Epithelial cell of esophagus (primary cell): ENCODE measurements around the gene WNK2.

Source experiments
- DNase-seq: peaks from one replicate; pipeline ENCODE4 v3.0.0; 2010; ENCODE audit warnings: low read depth
- H3K4me3 ChIP-seq: 2 replicates; pipeline ENCODE4 v1.5.1; 2011; ENCODE audit warnings: mild to moderate bottlenecking, low read length, control low read depth
- TF ChIP-seq, protein P1 (sequence below): IDR thresholded peaks from 2 replicates; pipeline ENCODE4 v1.5.1; 2011; ENCODE audit warnings: low read depth, mild to moderate bottlenecking, low read length, control low read depth, inconsistent platforms; ENCODE audit not compliant: insufficient read depth; ENCODE audit errors: missing control alignments

Gene WNK2

DNA sequence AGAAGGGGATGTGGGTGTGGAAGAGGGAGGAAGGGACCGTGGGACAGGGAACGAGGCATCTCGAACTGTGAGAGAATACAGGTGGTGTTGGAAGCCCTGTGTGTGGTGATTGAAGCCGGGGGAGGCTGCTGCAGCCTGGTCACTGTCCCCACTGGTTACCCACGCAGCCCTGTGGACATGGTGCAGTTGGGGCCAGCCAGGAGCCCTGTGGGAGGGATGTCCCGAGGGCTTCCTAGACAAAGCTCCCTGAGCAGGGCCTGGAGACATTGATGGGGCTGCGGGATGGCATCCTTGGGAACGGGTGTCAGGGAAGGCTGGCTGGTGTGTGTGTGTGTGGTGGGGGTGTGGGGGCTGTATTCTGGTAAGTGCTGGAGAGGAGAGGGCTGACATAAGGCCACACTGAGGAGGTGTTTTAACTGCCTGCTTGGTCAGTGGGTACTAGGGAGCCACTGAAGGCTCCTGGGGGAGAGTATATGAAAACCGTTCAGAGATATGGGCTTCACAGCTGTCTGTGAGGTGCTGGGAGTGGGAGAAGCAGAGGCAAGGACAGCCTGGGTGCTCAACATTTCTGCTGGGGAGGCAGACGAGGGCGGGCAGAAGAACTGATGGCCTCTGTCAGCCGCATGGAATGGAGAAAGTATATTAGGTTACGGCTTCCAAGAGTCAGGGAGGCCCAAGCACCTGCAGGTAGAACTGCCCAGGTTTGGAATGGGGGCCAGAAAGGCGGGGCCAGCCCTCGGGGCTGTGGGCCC, 20.0 kb downstream of the WNK2 start:
- TF ChIP-seq, protein P1, sequence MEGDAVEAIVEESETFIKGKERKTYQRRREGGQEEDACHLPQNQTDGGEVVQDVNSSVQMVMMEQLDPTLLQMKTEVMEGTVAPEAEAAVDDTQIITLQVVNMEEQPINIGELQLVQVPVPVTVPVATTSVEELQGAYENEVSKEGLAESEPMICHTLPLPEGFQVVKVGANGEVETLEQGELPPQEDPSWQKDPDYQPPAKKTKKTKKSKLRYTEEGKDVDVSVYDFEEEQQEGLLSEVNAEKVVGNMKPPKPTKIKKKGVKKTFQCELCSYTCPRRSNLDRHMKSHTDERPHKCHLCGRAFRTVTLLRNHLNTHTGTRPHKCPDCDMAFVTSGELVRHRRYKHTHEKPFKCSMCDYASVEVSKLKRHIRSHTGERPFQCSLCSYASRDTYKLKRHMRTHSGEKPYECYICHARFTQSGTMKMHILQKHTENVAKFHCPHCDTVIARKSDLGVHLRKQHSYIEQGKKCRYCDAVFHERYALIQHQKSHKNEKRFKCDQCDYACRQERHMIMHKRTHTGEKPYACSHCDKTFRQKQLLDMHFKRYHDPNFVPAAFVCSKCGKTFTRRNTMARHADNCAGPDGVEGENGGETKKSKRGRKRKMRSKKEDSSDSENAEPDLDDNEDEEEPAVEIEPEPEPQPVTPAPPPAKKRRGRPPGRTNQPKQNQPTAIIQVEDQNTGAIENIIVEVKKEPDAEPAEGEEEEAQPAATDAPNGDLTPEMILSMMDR, result no peak
- DNase-seq, result no peak
- no peak overlapping the region for H3K4me3 ChIP-seq

- TF ChIP-seq, protein P1, result no peak
- DNase-seq, result no peak
- H3K4me3 ChIP-seq, result no peak overlapping the region
These were observed 20.6 kb downstream of the WNK2 start for GRCh38 chr9:93204470-93205043.

GRCh38 chr9:93205045-93205768, 21.3 kb downstream of the WNK2 start:
- DNase-seq, result no peak
- H3K4me3 ChIP-seq, result no peak overlapping the region
- TF ChIP-seq, protein P1, result no peak

DNA sequence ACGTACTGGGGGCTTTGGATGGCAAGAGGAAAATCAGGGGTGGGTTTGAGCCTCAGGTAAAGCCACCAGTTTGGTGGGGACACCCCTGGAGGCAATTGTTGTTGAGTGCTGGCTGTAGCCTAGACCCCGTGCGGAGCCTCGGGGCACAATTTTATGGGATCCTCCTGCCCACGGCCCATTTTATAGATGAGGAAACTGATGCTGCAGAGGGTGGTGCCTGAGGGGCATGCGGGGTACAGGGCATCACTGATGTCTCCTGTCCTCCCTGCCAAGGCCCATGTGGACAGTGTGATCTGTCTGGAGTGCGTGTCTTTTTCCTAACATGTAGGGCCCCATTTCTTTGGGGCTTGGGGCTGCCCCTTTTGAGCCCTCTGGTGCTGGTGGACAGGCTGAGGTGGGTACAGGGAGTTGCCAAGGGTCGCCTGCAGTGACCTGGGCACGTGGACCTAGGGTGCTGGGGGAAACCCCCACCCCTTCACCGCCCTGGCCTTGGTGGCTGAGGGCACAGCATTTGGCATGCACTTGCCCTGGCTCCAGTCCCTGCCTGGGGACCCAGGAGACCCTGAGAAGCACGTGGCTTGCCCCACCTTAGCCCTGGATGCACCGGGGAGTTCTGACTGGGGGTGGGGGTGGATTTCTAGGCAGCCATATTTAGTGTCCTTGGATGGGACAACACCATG, 22.1 kb downstream of the WNK2 start:
- H3K4me3 ChIP-seq, result no peak overlapping the region
- TF ChIP-seq, protein P1, result no peak
- DNase-seq, result no peak

DNA sequence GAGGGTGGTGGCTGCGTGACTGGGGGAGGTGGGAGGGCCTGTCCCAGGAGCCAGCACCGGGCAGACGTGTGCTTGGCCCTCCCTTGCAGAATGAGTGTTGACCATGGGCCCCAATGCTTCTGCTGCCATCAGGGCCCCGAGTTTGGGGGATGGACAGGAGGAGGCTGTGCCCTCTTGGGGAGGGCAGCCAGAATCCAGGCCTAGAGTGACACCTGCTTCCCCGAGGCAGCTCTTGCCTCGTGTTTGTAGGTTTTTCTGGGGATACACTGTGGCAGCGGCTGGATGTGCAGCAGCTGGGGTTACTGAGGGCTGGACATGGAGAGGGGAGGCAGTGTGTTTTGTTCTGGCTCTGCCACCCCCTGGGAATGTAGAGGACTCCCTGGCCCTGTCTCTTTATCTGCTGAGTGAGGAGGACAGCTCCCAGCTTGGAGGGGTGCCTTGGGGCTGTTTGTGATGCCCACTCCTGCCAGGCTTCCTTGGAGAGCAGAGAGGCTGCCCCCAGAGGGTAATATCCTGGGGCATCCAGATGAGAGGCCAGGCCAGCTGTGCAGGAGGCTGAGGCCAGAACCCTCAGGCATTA, 22.7 kb downstream of the WNK2 start:
- no peak overlapping the region for H3K4me3 ChIP-seq
- TF ChIP-seq, protein P1, result no peak
- no peak for DNase-seq

- TF ChIP-seq, protein P1, result no peak
- DNase-seq, result no peak
- H3K4me3 ChIP-seq, result no peak overlapping the region
These were observed 23.4 kb downstream of the WNK2 start for GRCh38 chr9:93207326-93207814.
